ENCODE results near the gene SPRR5. TPM values are rescaled to one million over a fixed set of nuclear protein-coding genes. Genes with fewer than 3 reads are reported as not detected.

SPRR5 gene
- total RNA-seq, 2 experiments from 2014 or later, result not detected

DNA sequence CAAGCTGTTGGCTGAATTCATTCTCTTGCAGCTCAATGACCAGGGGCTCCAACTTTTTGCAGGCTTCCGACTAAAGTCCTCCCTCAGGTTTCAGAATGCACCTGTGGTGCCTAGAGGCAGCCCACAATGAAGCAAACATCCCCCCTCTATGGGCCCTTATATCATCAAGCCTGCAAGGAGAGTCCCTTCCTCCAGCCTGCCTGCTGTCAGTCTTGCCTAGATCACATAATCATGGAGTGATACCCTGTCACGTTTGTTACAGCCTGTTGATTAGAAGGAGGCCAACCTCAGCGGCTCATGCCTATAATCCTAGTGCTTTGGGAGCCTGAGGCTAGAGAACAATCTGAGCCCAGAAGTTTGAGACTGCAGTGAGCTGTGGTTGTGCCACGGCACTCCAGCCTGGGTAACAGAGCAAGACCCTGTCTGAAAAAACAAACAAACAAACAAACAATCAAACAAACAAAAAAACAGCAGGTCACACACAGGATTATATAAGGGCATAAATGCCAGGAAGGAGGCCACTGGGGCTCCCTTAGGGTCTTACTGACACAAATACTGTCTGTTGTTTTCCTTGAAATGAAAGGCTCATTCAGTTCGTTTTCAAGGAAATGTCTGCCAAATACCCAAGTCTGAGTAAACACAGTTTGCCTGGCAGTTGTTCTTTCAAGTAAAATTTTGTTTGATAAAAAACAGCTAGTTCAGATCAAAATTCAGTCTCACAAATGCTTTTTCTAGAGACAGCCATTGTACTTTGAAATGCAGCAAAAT lies 49.8 kb downstream of the SPRR5 start:
- ATAC-seq (ENCODE audit: poor library complexity), result no peak
- intact Hi-C loops (cut with DNase I, micrococcal nuclease), result no loop called here
- Histone ChIP-seq H3K4me3 (ENCODE audit: low read length) (no peak overlapping the region), H3K27me3 (ENCODE audit: control insufficient read depth in 1 of 2, insufficient read depth in 2 of 2, low read length in 2 of 2) (peaks cover 2 to 4% of the 10 kb centered on the region in 2 experiments), H3K4me1 (ENCODE audit: insufficient read depth, low read length) (no peaks in the 10 kb centered on the region), H3K27ac (ENCODE audit: low read depth in 1 of 2, low read length in 2 of 2) (no peak overlapping the region), H3K36me3 (ENCODE audit: insufficient read depth, low read length) (no peaks in the 10 kb centered on the region), H3K9me3 (ENCODE audit: control insufficient read depth in 1 of 2, insufficient read depth in 1 of 2, low read length in 2 of 2) (no peaks in the 10 kb centered on the region)
- Mint-ChIP-seq H3K27ac (no peak overlapping the region), H3K27me3 (peaks cover 30% of the 10 kb centered on the region), H3K9me3 (no peaks in the 10 kb centered on the region), H3K4me3 (no peak overlapping the region), H3K4me1 (ENCODE audit: low read depth) (no peaks in the 10 kb centered on the region), H3K36me3 (ENCODE audit: low read depth) (no peaks in the 10 kb centered on the region)
- TF ChIP-seq, protein P1, sequence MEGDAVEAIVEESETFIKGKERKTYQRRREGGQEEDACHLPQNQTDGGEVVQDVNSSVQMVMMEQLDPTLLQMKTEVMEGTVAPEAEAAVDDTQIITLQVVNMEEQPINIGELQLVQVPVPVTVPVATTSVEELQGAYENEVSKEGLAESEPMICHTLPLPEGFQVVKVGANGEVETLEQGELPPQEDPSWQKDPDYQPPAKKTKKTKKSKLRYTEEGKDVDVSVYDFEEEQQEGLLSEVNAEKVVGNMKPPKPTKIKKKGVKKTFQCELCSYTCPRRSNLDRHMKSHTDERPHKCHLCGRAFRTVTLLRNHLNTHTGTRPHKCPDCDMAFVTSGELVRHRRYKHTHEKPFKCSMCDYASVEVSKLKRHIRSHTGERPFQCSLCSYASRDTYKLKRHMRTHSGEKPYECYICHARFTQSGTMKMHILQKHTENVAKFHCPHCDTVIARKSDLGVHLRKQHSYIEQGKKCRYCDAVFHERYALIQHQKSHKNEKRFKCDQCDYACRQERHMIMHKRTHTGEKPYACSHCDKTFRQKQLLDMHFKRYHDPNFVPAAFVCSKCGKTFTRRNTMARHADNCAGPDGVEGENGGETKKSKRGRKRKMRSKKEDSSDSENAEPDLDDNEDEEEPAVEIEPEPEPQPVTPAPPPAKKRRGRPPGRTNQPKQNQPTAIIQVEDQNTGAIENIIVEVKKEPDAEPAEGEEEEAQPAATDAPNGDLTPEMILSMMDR (IDR thresholded peaks at IDR 0.05), result no peak
- ChIA-PET POLR2A (no interaction called here), CTCF (no interaction called here)
- no peak for DNase-seq

DNA sequence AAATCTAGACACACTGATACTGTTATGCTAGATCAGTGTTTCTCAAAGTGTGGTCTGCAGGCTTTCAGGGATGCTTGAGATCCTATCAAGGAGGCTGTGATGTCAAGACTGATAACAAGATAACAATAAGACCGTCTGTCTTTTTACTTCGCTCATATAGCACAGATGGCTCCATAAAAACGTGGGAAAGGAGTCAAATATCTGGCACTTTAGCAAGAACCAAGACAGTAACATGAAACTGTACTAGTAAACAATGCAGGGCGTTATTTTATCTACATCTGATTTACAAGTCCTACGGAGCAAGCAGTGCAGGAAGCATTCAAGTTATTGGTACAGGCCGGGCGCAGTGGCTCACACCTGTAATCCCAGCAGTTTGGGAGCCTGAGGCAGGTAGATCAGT lies 50.9 kb downstream of the SPRR5 start:
- Histone ChIP-seq H3K9me3 (ENCODE audit: control insufficient read depth in 1 of 2, insufficient read depth in 1 of 2, low read length in 2 of 2) (no peaks in the 10 kb centered on the region), H3K27ac (ENCODE audit: low read depth in 1 of 2, low read length in 2 of 2) (no peak overlapping the region), H3K36me3 (ENCODE audit: insufficient read depth, low read length) (no peaks in the 10 kb centered on the region), H3K4me1 (ENCODE audit: insufficient read depth, low read length) (no peaks in the 10 kb centered on the region), H3K4me3 (ENCODE audit: low read length) (no peak overlapping the region), H3K27me3 (ENCODE audit: control insufficient read depth in 1 of 2, insufficient read depth in 2 of 2, low read length in 2 of 2) (peaks cover 0 to 2% of the 10 kb centered on the region in 2 experiments)
- CTCF ChIA-PET, result no interaction called here
- H3K27me3 Mint-ChIP-seq, result peaks cover 30% of the 10 kb centered on the region
- DNase-seq (no peak), ATAC-seq (ENCODE audit: poor library complexity) (no peak)
- no peak overlapping the region for H3K27ac Mint-ChIP-seq
- POLR2A ChIA-PET, result no interaction called here
- H3K4me1 Mint-ChIP-seq (ENCODE audit: low read depth), result no peaks in the 10 kb centered on the region
- H3K4me3 Mint-ChIP-seq, result no peak overlapping the region
- intact Hi-C loops (cut with DNase I, micrococcal nuclease), result no loop called here
- H3K36me3 Mint-ChIP-seq (ENCODE audit: low read depth), result no peaks in the 10 kb centered on the region
- H3K9me3 Mint-ChIP-seq, result no peaks in the 10 kb centered on the region
- TF ChIP-seq, protein P1 (IDR thresholded peaks at IDR 0.05), result no peak

DNA sequence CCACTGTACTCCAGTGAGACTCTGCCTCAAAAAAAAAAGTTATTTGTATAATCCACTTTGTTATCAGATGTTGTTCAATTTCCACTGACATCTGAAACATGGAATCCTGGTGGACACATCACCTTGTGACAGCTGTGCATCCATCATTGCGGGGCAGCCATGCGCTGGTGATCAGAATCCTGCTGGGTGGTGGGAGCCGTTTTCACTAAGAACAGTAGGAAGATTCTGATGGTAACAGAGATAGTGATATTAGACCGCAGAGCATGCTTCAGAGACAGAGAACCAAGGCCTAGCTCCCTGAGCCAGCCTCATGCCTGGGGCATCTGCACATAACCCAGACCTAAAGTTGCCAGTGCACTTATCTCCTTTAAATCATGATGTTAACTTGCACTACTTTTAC lies 51.5 kb downstream of the SPRR5 start:
- no peaks in the 10 kb centered on the region for H3K4me1 Mint-ChIP-seq (ENCODE audit: low read depth)
- TF ChIP-seq, protein P1 (IDR thresholded peaks at IDR 0.05), result no peak

More for the DNA sequence above, 51.5 kb downstream of the SPRR5 start:
- no peak for ATAC-seq (ENCODE audit: poor library complexity)
- Mint-ChIP-seq H3K36me3 (ENCODE audit: low read depth) (no peaks in the 10 kb centered on the region), H3K9me3 (no peaks in the 10 kb centered on the region), H3K4me3 (no peak overlapping the region), H3K27me3 (peaks cover 28% of the 10 kb centered on the region), H3K27ac (no peak overlapping the region)
- no peak overlapping the region for H3K4me3 ChIP-seq (ENCODE audit: low read length)
- H3K27ac ChIP-seq (ENCODE audit: low read depth in 1 of 2, low read length in 2 of 2), result no peak overlapping the region
- CTCF ChIA-PET, result no interaction called here
- intact Hi-C loops (cut with DNase I, micrococcal nuclease), result no loop called here
- POLR2A ChIA-PET, result no interaction called here
- H3K36me3 ChIP-seq (ENCODE audit: insufficient read depth, low read length), result no peaks in the 10 kb centered on the region
- H3K27me3 ChIP-seq (ENCODE audit: control insufficient read depth in 1 of 2, insufficient read depth in 2 of 2, low read length in 2 of 2), result peaks cover 0 to 2% of the 10 kb centered on the region in 2 experiments
- DNase-seq, result no peak
- H3K9me3 ChIP-seq (ENCODE audit: control insufficient read depth in 1 of 2, insufficient read depth in 1 of 2, low read length in 2 of 2), result no peaks in the 10 kb centered on the region
- H3K4me1 ChIP-seq (ENCODE audit: insufficient read depth, low read length), result no peaks in the 10 kb centered on the region

Other genes with a start within 250 kb of the SPRR5 start
- not detected for gene LCE2A, start 248.9 kb upstream of the SPRR5 start, total RNA-seq
- gene LCE4A, start 239.0 kb upstream of the SPRR5 start, total RNA-seq, result not detected
- not detected for gene KPRP, start 189.2 kb upstream of the SPRR5 start, total RNA-seq
- gene LCE1F, start 172.1 kb upstream of the SPRR5 start, total RNA-seq, result not detected
- gene LCE1E, start 160.9 kb upstream of the SPRR5 start, total RNA-seq, result not detected
- gene LCE1D, start 150.5 kb upstream of the SPRR5 start, total RNA-seq, result not detected
- not detected for gene LCE1C, start 140.6 kb upstream of the SPRR5 start, total RNA-seq
- not detected for gene LCE1B, start 135.2 kb upstream of the SPRR5 start, total RNA-seq
- not detected for gene LCE1A, start 119.7 kb upstream of the SPRR5 start, total RNA-seq
- not detected for gene LCE6A, start 104.3 kb upstream of the SPRR5 start, total RNA-seq
- not detected for gene LCE7A, start 87.2 kb upstream of the SPRR5 start, total RNA-seq
- not detected for gene SMCP, start 68.9 kb upstream of the SPRR5 start, total RNA-seq
- not detected for gene IVL, start 38.7 kb upstream of the SPRR5 start, total RNA-seq
- not detected for gene SPRR4, start 23.4 kb downstream of the SPRR5 start, total RNA-seq
- gene SPRR1A, start 36.9 kb downstream of the SPRR5 start, total RNA-seq, result not detected
- gene SPRR3, start 54.5 kb downstream of the SPRR5 start, total RNA-seq, result not detected
- not detected for gene SPRR1B, start 84.0 kb downstream of the SPRR5 start, total RNA-seq
- not detected for gene SPRR2D, start 93.9 kb downstream of the SPRR5 start, total RNA-seq
- gene SPRR2A, start 110.3 kb downstream of the SPRR5 start, total RNA-seq, result not detected
- not detected for gene SPRR2B, start 124.4 kb downstream of the SPRR5 start, total RNA-seq
- not detected for gene SPRR2E, start 147.3 kb downstream of the SPRR5 start, total RNA-seq
- gene SPRR2F, start 166.3 kb downstream of the SPRR5 start, total RNA-seq, result not detected
- gene SPRR2G, start 203.7 kb downstream of the SPRR5 start, total RNA-seq, result not detected